ENCODE results near the gene GCKR.

The GCKR gene

GRCh38 chr2:27561060-27561459 is 64.4 kb downstream of the GCKR start:
- Histone ChIP-seq H3K9ac (no peak overlapping the region), H3K27ac (no peak overlapping the region), H3K9me3 (ENCODE audit: control insufficient read depth, low read length) (no peaks in the 10 kb centered on the region), H2AFZ (no peak overlapping the region), H3K27me3 (ENCODE audit: control insufficient read depth, insufficient read depth, low read length) (no peaks in the 10 kb centered on the region), H3K4me2 (ENCODE audit: low read length) (no peak overlapping the region), H3K4me3 (ENCODE audit: low read depth, low read length) (no peak overlapping the region), H3K4me1 (peaks cover 9% of the 10 kb centered on the region), H3K79me2 (no peaks in the 10 kb centered on the region), H3K36me3 (ENCODE audit: control insufficient read depth, insufficient read depth, low read length) (no peaks in the 10 kb centered on the region)
- no peak for TF ChIP-seq CTCF (IDR thresholded peaks at IDR 0.05)

- H2AFZ ChIP-seq, result peak overlapping the region; percentile 38
- peak overlapping the region; percentile 63 for H3K27ac ChIP-seq
- H3K4me2 ChIP-seq (ENCODE audit: low read length), result peak overlapping the region; percentile 76
- no peaks in the 10 kb centered on the region for H3K27me3 ChIP-seq (ENCODE audit: control insufficient read depth, insufficient read depth, low read length)
- peaks cover 27% of the 10 kb centered on the region for H3K4me1 ChIP-seq
- TF ChIP-seq CTCF (IDR thresholded peaks at IDR 0.05), result no peak
- no peaks in the 10 kb centered on the region for H3K36me3 ChIP-seq (ENCODE audit: control insufficient read depth, insufficient read depth, low read length)
- peak overlapping the region; percentile 8 for H3K4me3 ChIP-seq (ENCODE audit: low read depth, low read length)
- H3K9me3 ChIP-seq (ENCODE audit: control insufficient read depth, low read length), result no peaks in the 10 kb centered on the region
- H3K9ac ChIP-seq, result no peak overlapping the region
- no peaks in the 10 kb centered on the region for H3K79me2 ChIP-seq
Observed at GRCh38 chr2:27566628-27567027, 70.0 kb downstream of the GCKR start.

- H3K79me2 ChIP-seq, result no peaks in the 10 kb centered on the region
- H3K27ac ChIP-seq, result no peak overlapping the region
- no peak overlapping the region for H3K4me3 ChIP-seq (ENCODE audit: low read depth, low read length)
- peaks cover 27% of the 10 kb centered on the region for H3K4me1 ChIP-seq
- no peak overlapping the region for H3K9ac ChIP-seq
- H3K4me2 ChIP-seq (ENCODE audit: low read length), result no peak overlapping the region
- H3K27me3 ChIP-seq (ENCODE audit: control insufficient read depth, insufficient read depth, low read length), result no peaks in the 10 kb centered on the region
- H3K9me3 ChIP-seq (ENCODE audit: control insufficient read depth, low read length), result no peaks in the 10 kb centered on the region
- H3K36me3 ChIP-seq (ENCODE audit: control insufficient read depth, insufficient read depth, low read length), result no peaks in the 10 kb centered on the region
- H2AFZ ChIP-seq, result no peak overlapping the region
- no peak for TF ChIP-seq CTCF (IDR thresholded peaks at IDR 0.05)
Observed at GRCh38 chr2:27569398-27569797, 72.8 kb downstream of the GCKR start.

GRCh38 chr2:27571197-27571596 is 74.6 kb downstream of the GCKR start:
- H3K27me3 ChIP-seq (ENCODE audit: control insufficient read depth, insufficient read depth, low read length), result no peaks in the 10 kb centered on the region
- H3K4me1 ChIP-seq, result peaks cover 16% of the 10 kb centered on the region
- no peak overlapping the region for H3K4me3 ChIP-seq (ENCODE audit: low read depth, low read length)
- no peaks in the 10 kb centered on the region for H3K9me3 ChIP-seq (ENCODE audit: control insufficient read depth, low read length)
- H3K36me3 ChIP-seq (ENCODE audit: control insufficient read depth, insufficient read depth, low read length), result no peaks in the 10 kb centered on the region
- H3K9ac ChIP-seq, result no peak overlapping the region
- H3K4me2 ChIP-seq (ENCODE audit: low read length), result no peak overlapping the region
- TF ChIP-seq CTCF (IDR thresholded peaks at IDR 0.05), result no peak
- H2AFZ ChIP-seq, result no peak overlapping the region
- no peaks in the 10 kb centered on the region for H3K79me2 ChIP-seq
- no peak overlapping the region for H3K27ac ChIP-seq

GRCh38 chr2:27571681-27572080 is 75.0 kb downstream of the GCKR start:
- Histone ChIP-seq H3K4me2 (ENCODE audit: low read length) (no peak overlapping the region), H3K9ac (no peak overlapping the region), H3K79me2 (no peaks in the 10 kb centered on the region), H3K27me3 (ENCODE audit: control insufficient read depth, insufficient read depth, low read length) (no peaks in the 10 kb centered on the region), H2AFZ (no peak overlapping the region), H3K9me3 (ENCODE audit: control insufficient read depth, low read length) (no peaks in the 10 kb centered on the region), H3K36me3 (ENCODE audit: control insufficient read depth, insufficient read depth, low read length) (no peaks in the 10 kb centered on the region), H3K27ac (no peak overlapping the region), H3K4me1 (peaks cover 13% of the 10 kb centered on the region), H3K4me3 (ENCODE audit: low read depth, low read length) (no peak overlapping the region)
- TF ChIP-seq CTCF (IDR thresholded peaks at IDR 0.05), result no peak

Data from parathyroid adenoma (tissue), 2 donors.